ENCODE results near the gene PIEZO1. TPM values are rescaled to one million over a fixed set of nuclear protein-coding genes. Genes with fewer than 3 reads are reported as not detected.
A peak's percentile ranks its signal among the peaks of the same experiment; 100 is the strongest.

PIEZO1 gene
- total and polyA plus RNA-seq, 9 of the 15 experiments (the other 6 are each of a cell fraction or from before 2014, with no cell fraction given) = 3.6 to 432 (median 131) TPM

DNA sequence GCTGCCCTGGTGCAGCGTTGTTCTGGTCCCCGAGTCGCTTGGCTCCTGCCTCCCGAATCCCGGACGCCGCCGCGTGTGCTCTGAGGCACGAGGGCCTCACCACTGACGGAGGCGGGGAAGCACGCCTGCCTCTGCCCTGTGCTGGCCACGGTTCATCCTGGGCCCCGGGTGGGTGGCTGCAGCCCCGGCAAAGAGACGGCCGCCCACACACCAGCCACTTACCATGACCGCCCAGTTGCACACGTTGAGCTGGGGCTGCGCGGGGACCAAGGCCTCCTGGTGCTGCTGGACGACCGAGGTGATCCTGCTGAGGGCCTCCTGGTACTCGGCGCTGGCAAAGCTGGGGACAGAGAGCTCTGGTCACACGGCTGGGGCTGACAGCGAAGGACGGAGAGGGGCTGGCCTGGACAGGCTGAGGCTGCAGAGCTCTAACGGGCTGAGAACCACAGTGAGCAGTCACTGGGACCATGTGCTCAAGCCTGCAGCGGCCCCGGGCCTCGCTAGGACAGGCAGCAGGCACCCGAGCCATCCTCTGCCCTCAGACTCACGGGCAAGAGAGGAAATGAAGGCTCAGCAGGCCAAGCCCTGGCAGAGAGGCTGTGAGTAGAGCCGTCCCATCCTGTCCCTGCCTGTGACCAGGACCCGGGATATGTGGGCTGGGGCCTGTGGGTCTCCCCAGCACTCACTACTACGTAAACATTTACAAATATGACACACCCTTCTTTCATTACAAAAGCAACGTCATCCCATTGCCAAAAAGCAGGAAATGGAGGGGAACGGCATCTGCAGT lies 33.0 kb upstream of the PIEZO1 start:
- peak overlapping the region in 1 of 2 experiments; percentile 71; a peak in 2 of 4 replicates for H3K9ac ChIP-seq (ENCODE audit: insufficient read depth in 1 of 2, low read depth in 2 of 2, low read length in 2 of 2)
- no peaks in the 10 kb centered on the region for H4K20me1 ChIP-seq (replicated peaks; ENCODE audit: control insufficient read depth, insufficient read depth, low read length)
- ChIA-PET CTCF (ENCODE audit: low intra/inter-chr PET ratio) (no interaction called here), POLR2A (interaction anchor here (0.6 to 1.2 kb wide), 3 partner anchors 7 to 341 kb away, joined by 3 to 5 read pairs (median 3); no protein-coding TSS in a partner anchor)
- H3K4me2 ChIP-seq (ENCODE audit: insufficient read depth, low read length) = no peak overlapping the region
- no peaks in the 10 kb centered on the region for H3K9me1 ChIP-seq (ENCODE audit: control insufficient read depth, insufficient read depth, low read length)
- DNase-seq (ENCODE audit: extremely low read depth in 1 of 4, low spot score in 3 of 4) (no peak), FAIRE-seq (no peak), ATAC-seq (no peak)
- H2AFZ ChIP-seq (ENCODE audit: low read depth, low read length) = no peak overlapping the region
- intact Hi-C loops (cut with micrococcal nuclease) = loop anchor here (10.0 kb wide), 1 partner anchor 187 kb away; no protein-coding TSS in a partner anchor
- 74% methylated on average over 29 of the region's 40 CpGs for WGBS (ENCODE audit: insufficient coverage, low coverage, missing lambda C conversion rate)
- H3K4me1 ChIP-seq (replicated peaks in 1 of 2; ENCODE audit: control insufficient read depth in 2 of 2, insufficient read depth in 2 of 2, low read length in 2 of 2) = peaks cover 5 to 55% of the 10 kb centered on the region in 2 experiments
- BruUV-seq (replicated peaks) = no TSS peak
- H3K27me3 ChIP-seq (ENCODE audit: control insufficient read depth in 2 of 2, insufficient read depth in 2 of 2, low read length in 2 of 2) = no peaks in the 10 kb centered on the region
- no peaks in the 10 kb centered on the region for H3K36me3 ChIP-seq (ENCODE audit: control insufficient read depth, insufficient read depth, low read length)
- no peaks in the 10 kb centered on the region for H3K79me2 ChIP-seq (ENCODE audit: control insufficient read depth, insufficient read depth, low read length)
- TF ChIP-seq, protein P1, sequence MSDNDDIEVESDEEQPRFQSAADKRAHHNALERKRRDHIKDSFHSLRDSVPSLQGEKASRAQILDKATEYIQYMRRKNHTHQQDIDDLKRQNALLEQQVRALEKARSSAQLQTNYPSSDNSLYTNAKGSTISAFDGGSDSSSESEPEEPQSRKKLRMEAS (CRISPR knock-in tag; IDR thresholded peaks at IDR 0.05) = peak; percentile 29; the same call in 1 of the 2 replicates
- TF ChIP-seq EGR1 (conservative IDR thresholded peaks at IDR 0.05) = peak; percentile 27; the same call in 1 of the 2 replicates
- no peak for TF ChIP-seq ZNF586 (CRISPR knock-in tag; conservative IDR thresholded peaks at IDR 0.05)
- H3K9me3 ChIP-seq (replicated peaks; ENCODE audit: control insufficient read depth, insufficient read depth, low read depth, low read length) = no peaks in the 10 kb centered on the region
- no peak overlapping the region for H3K27ac ChIP-seq (ENCODE audit: extremely low read depth, low read depth, low read length)
- no peak overlapping the region for H3K4me3 ChIP-seq
- in situ Hi-C loops (cut with MboI) = loop anchor here (10.0 kb wide), 1 partner anchor 397 kb away; the partner anchor contains the start of gene ZNF778
